Lung (tissue), 12 donors: ENCODE results near the gene GPRC6A. TPM values are rescaled to one million over a fixed set of nuclear protein-coding genes. Genes with fewer than 3 reads are reported as not detected.

ENCODE experiments used
- ATAC-seq: fragments of 200-7000 bp; cut with Tn5 transposase; one replicate; pipeline ENCODE4 v1.9.1; 2020; ENCODE audit warnings: moderate number of reproducible peaks; ENCODE audit not compliant: insufficient read depth, low FRiP score
- DNase-seq, 3 donors: peaks; one replicate each; pipeline ENCODE4 v3.0.0-alpha.2; 2013 to 2017
- H3K27ac ChIP-seq, 2 donors: one replicate each; pipeline ENCODE4 v1.5.1; 2013; ENCODE audit warnings: mild to moderate bottlenecking in 2 of 2, moderate library complexity in 2 of 2, control low read depth in 1 of 2, inconsistent platforms in 1 of 2, low read depth in 1 of 2, low read length in 1 of 2
- H3K27me3 ChIP-seq, 3 donors: one replicate each; pipeline ENCODE4 v1.5.1; 2013; ENCODE audit warnings: low read length in 2 of 3; ENCODE audit not compliant: control insufficient read depth in 3 of 3, insufficient read depth in 3 of 3
- H3K36me3 ChIP-seq, 4 donors: one replicate each; pipeline ENCODE4 v1.5.1; 2013; ENCODE audit warnings: low read length in 4 of 4, mild to moderate bottlenecking in 1 of 4, moderate library complexity in 1 of 4; ENCODE audit not compliant: control insufficient read depth in 4 of 4, insufficient read depth in 4 of 4
- H3K4me1 ChIP-seq, 5 donors: one replicate each; pipeline ENCODE4 v1.5.1; 2013; ENCODE audit warnings: low read length in 5 of 5, mild to moderate bottlenecking in 2 of 5, moderate library complexity in 1 of 5; ENCODE audit not compliant: control insufficient read depth in 5 of 5, insufficient read depth in 5 of 5
- H3K4me3 ChIP-seq: one replicate; pipeline ENCODE4 v1.5.1; 2013; ENCODE audit warnings: mild to moderate bottlenecking, control low read depth, moderate library complexity
- H3K9ac ChIP-seq, 2 donors: one replicate each; pipeline ENCODE4 v1.5.1; 2013; ENCODE audit warnings: low read length in 2 of 2, control low read depth in 1 of 2; ENCODE audit not compliant: insufficient read depth in 1 of 2
- H3K9me3 ChIP-seq, 4 donors: one replicate each; pipeline ENCODE4 v1.5.1; 2013; ENCODE audit warnings: low read length in 3 of 4, mild to moderate bottlenecking in 1 of 4, moderate library complexity in 1 of 4; ENCODE audit not compliant: control insufficient read depth in 4 of 4, insufficient read depth in 3 of 4
- CTCF ChIP-seq: IDR thresholded peaks from 2 replicates; pipeline ENCODE4 v1.5.1; 2012; ENCODE audit warnings: mild to moderate bottlenecking; ENCODE audit errors: control extremely low read depth, extremely low read depth
- WGBS, 2 donors: extraction: QIAGEN DNeasy Blood & Tissue Kit; methylation state at CpG; one replicate each; pipeline ENCODE4 v1.1.7; 2013; 5-methylcytosine and 5-hydroxymethylcytosine counted together
- polyA plus RNA-seq, 2 donors: library from polyadenylated mRNA; stranded (reverse); fragments of 200-250 nt; gene quantifications; one replicate each; pipeline ENCODE4 v1.2.1, GENCODE V29; 2013
- total RNA-seq, 2 donors: library from RNA; depleted of rRNA in 1 of 2; stranded (reverse); fragments of >200 nt in 1 of 2; gene quantifications; one replicate each; pipeline ENCODE4 v1.2.1, GENCODE V29; 2014 to 2021
- donor health status: control.
- donor health status: control.
- donor health status: Bipolar disorder and iron deficiency.
- donor health status: healthy.
- donor health status: DM: yes; HTN: yes; CAD: no.

GPRC6A gene
- total and polyA plus RNA-seq, 4 donors: not detected

- H3K9ac ChIP-seq: peak within 1 kb of the TSS in 1 of 2 donors; percentile 37
- DNase-seq (peak in 2 of 3 donors; percentile 6 to 17), ATAC-seq (peak; percentile 53)
- no peak within 1 kb of the TSS for H3K4me3 ChIP-seq
- H3K9me3 ChIP-seq: peaks cover 0 to 3% (median 0%) of the 10 kb centered on the region in 4 donors
- peaks cover 0 to 16% (median 5%) of the 10 kb centered on the region in 5 donors for H3K4me1 ChIP-seq
- 1 to 3% methylated on average over 71 to 73 of the region's 73 CpGs for WGBS, 2 donors
- no peaks in the 10 kb centered on the region for H3K36me3 ChIP-seq
- TF ChIP-seq CTCF: no peak
- H3K27me3 ChIP-seq: peaks cover 0 to 32% (median 29%) of the 10 kb centered on the region in 3 donors
- no peak within 1 kb of the TSS for H3K27ac ChIP-seq
These were observed 48.0 kb upstream of the GPRC6A start, which contains the start of gene RFX6 for GRCh38 chr6:116876635-116877611. RFX6 (plus strand) TSS chr6:116877242; CDS start chr6:116877276, 34 bp downstream.

GRCh38 chr6:116876107-116876506 is 47.2 kb upstream of the GPRC6A start:
- no peak overlapping the region for H3K4me3 ChIP-seq
- peaks cover 0 to 32% (median 29%) of the 10 kb centered on the region in 3 donors for H3K27me3 ChIP-seq
- TF ChIP-seq CTCF: no peak
- H3K27ac ChIP-seq: no peak overlapping the region
- DNase-seq: no peak
- no peak for ATAC-seq
- no peak overlapping the region for H3K9ac ChIP-seq
- H3K4me1 ChIP-seq: peaks cover 0 to 16% (median 5%) of the 10 kb centered on the region in 5 donors
- peaks cover 0 to 3% (median 0%) of the 10 kb centered on the region in 4 donors for H3K9me3 ChIP-seq
- WGBS, 2 donors: 29 to 37% methylated on average over 8 of the region's 8 CpGs
- no peaks in the 10 kb centered on the region for H3K36me3 ChIP-seq

GRCh38 chr6:116872771-116873170 is 43.9 kb upstream of the GPRC6A start:
- Histone ChIP-seq H3K9me3 (peaks cover 0 to 3% (median 0%) of the 10 kb centered on the region in 4 donors), H3K4me3 (no peak overlapping the region), H3K36me3 (no peaks in the 10 kb centered on the region), H3K27ac (no peak overlapping the region), H3K9ac (no peak overlapping the region), H3K27me3 (peaks cover 0 to 30% (median 19%) of the 10 kb centered on the region in 3 donors), H3K4me1 (peaks cover 0 to 15% (median 5%) of the 10 kb centered on the region in 5 donors)
- ATAC-seq (no peak), DNase-seq (no peak)
- TF ChIP-seq CTCF: no peak
- 88 to 95% methylated on average over 4 of the region's 4 CpGs for WGBS, 2 donors
